Measurements from ENCODE around the gene AFAP1L1.
"Not testable (repeated sequence)": the region's sequence is repeated elsewhere in the genome, so short reads cannot be mapped to it uniquely, and the experiment has no call there.

Gene AFAP1L1

DNA sequence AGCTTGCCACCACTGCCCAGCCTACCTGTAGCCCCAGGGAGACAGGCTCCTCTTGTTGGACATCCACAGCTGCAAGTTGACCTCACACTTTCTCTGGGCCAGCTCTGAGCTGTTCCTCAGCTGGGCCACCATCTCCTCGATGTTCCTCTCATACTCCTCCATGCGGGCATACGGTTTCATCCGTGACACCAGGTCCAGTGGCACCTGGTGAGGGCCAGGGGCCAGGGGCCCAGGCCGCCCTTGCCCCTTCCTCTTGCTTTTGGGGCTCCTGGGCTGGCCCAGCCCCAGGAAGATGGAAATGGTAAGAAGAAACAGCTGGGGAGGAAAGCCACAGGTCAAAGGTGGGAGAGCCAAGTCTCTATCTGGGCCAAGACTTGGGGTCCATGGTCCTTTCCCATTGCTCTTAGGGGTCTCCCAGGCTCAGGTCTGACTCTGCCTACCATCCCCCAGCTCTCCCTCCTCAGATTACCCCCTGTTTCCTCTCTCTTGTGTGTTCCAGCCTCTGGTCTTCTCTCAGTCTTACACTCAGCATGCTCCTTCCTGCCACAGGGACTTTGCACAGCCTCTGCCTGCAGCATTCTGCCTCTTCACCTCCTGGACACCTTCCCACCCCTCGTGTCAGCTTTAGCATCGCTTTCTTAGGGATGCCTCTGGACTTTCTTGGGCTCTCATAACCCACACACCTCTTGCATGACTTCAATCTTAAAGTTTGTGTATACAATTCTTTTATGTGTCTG lies 105.2 kb downstream of the AFAP1L1 start:
- no peak for FAIRE-seq

DNA sequence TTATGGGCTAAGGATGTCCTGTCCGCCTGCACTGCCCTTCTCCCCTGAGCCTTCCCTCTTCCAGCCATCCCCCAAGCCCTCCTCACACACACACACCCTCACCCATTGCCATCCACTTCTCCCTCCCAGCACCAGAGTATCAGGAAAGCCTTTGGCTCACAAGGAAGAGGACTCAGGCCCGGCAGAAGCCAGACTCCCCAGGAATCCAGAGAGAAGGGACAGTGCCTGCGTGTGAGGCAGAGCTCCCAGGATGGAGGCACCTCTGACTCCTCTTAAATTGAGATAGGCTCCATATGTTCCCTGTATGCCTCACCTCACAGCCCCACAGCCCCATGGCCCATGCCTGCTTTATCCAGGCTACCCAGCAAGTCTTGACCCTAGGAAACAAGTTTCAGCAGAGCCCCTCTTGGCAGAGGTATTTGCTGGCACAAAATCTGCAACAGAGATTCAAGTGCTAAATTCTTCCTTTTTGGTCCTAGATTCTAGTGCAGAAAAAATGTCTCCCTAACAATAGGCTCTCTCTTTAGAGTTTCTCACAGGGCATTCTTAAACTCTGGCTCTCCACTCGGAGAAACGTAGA lies 106.7 kb downstream of the AFAP1L1 start:
- FAIRE-seq: no peak

- FAIRE-seq: no peak
Measured at GRCh38 chr5:149379177-149379761, 107.6 kb downstream of the AFAP1L1 start, which contains the start of gene IL17B. TSS of gene IL17B (minus strand) at chr5:149379292. CDS start at chr5:149379225, 67 bp downstream.

- FAIRE-seq: no peak
Measured at GRCh38 chr5:149379818-149380374, 108.2 kb downstream of the AFAP1L1 start.

DNA sequence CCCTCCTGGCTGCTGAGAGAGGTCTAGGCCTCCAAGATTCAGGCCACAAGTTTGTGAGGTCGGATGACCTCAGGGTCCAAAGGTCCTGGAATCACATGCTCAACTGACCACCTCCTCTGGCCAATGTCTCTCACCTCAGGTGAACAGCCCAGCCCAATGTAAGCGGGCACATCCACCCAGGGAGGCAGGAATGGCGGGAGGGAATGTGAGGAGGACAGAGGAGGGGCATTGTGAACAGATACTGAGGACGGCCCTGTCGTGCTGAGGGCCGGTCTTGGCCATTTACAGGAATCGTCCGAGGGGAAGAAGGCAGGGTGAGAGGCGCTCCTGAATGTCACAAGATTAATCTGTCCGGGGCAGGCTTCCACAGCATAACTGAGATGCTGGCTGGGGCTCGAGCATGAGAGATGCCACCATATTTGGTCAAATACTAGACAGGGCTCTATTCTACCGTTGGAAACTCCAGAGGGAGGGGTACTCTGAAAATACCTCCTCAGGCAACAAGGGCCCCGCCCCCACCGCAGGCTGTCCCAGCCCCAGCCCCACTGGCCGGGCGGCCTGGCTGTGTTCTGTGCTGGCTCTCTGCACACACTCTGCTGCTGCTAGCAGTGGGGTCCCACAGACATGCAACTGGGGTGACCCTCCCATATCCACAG lies 108.9 kb downstream of the AFAP1L1 start:
- FAIRE-seq: no peak

DNA sequence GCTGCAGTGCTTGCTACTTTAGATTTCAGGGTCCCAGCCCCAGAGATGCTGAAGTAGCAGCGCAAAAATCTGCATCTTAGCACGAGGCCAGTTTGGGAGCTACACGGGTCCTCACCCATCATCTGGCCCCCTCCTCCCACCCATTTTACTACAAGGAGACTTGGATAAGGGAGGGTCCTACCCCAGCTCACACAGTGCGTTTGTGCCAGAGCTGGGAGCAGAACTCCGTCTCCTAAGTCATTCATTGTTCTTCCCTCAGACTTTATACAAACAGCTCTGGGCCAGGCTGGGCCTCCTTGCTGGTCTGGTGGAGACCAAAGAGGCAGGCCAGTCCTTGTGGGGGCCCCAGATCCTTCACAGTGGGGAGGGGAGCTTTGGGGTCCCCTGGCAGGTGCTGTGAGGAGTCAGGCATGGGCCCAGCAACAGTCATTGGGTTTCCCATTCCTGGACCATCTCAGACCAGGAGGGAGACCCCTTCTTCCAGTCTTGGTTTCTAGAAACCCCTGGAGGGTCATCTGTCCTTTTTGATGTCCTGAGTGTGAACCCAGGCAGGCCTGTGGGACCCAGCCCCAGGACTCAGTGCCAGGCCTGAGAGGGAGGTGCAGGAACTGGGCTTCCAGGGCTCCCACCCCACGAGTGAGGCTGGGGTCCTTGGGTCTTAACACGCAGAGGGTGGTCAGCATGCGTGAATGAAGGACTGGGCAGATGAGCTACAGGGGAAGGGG lies 109.8 kb downstream of the AFAP1L1 start:
- no peak for FAIRE-seq

- FAIRE-seq: no peak
Measured at GRCh38 chr5:149381986-149382338, 110.3 kb downstream of the AFAP1L1 start.

DNA sequence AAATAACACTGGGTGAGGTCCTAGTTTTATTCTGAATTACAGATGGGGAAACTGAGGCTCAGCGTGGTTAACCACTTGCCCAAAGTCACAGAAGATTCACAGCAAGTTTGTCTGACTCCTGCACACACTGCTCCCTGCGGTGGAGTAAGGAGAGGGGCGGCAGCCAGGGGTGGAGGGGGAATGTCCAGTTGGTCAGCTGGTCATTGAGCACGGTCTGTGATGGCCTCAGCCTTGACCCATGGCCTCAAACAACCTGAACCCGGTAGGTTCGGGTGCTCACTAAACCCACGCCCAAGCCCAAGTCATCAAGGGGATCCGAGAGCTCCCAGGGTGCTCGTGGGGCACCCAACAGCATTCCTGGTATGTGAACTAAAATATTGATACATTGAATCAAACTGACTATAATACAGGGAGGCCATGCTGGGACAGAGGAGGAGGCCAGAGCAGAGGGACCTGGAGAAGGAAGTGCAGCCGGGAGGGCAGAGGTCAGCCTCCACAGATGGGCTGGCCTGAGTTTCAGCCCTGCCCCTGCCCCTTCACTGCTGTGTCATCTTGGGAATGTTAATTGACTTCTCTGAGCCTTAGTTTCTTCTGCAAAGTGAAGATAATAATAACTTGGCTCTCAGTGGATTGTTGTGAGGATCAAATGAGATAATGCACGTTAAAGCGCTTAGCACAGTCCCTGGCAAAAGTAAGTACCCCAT lies 111.0 kb downstream of the AFAP1L1 start:
- no peak for FAIRE-seq

DNA sequence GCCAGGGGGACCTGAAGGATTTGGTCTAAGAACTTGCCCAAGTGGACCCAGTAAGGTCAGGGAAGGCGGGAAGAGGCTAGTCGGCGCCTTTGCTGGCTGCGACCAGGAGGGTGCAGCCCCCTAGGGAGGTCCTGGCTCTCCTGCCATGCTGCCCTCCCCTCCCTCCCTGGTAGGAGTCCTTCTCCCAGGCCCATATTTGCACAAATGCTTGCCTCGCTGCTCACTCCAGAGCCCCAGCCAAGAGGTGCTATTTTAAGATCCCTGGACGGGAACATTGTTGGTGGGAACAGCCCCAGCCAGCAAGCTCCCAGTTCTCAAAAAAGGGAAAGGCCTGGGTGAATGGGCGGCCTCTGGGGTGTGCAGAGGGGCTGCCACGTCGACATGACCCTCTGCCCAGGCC lies 111.7 kb downstream of the AFAP1L1 start:
- FAIRE-seq: no peak

DNA sequence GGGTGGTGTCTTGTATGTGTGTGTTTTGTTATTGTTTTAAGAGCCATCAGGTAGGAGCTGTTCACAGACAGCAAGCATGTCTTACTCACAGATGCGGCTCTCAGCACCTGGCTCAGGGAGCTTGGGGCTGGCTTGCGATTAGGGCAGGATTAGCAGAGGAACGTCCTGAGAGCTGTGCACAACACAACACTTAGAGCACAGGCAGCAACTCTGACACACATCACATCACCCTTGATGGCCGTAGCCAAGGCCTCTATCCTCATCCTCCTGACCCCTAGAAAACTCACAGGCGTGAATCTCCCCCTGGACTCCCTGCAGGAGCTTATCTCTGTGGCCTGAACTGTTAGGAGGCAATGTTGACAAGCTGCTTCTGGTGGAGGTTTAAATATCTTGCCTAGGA lies 114.5 kb downstream of the AFAP1L1 start:
- FAIRE-seq: no peak

GRCh38 chr5:149387081-149387631 lies 115.5 kb downstream of the AFAP1L1 start:
- no peak for FAIRE-seq

DNA sequence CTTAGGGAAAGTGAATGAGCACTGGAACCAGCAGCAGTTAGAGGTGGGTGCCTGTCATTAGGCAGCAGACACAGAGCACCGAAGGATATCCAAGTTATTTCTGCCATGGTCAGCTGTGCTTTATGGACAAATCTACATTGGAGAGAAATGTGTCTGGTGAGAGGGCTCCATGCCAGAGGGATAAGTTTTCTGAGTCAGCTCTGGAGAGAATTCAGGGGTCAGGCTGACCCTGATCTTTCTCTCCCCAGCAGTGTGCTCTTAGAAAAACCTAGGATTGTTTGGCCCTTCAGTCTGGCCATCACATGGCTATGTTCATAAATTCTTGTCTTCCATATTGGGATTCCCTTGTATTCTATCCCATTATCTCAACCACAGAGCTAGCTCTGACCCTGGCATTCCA lies 116.3 kb downstream of the AFAP1L1 start:
- no peak for FAIRE-seq

- no peak for FAIRE-seq
Measured at GRCh38 chr5:149388498-149389190, 117.0 kb downstream of the AFAP1L1 start.

DNA sequence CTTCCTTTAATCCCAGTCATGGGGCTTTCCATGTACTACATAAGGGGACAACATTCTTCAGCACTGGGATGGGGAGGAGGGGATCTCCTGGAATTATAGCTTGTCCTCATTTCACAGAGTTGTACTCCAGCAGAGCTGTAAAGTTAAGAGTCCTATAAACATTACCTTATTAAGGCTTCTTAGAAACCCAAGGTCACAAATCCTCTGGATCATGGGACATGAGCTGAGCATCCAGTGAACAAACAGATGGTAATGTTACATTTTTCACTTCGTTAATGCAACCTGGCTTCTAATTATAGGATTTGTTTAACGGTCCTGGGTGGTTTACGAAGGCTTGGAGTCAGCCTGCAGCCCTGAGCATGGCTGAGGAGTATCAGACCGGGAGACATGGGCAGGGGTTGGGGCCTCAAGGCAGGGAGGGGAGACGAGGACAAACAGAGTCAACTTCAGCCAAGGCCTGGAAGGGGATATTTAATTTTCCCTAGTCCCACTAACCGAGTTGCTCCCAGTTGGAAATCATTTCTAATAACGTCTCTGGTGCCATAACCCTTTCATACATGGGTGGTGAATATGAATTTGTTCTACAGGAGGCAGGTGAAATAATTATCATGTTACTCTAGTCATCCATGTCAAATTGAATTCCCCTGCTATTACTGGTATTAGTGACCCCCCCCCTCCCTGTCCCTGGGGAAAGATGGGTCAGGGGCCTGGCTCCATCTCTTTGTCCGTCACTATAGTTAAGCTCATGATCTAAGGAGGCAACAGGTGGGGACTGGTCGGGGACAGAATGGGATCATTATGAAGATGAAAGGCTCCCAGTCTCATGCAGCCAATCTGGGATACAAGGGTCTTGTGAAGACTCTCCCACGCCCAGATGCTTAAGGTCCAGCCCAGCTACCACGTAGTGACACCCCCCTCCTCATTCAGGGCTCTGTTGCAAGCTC lies 118.2 kb downstream of the AFAP1L1 start:
- no peak for FAIRE-seq

- not testable (repeated sequence) for FAIRE-seq
Measured at GRCh38 chr5:149391076-149391475, 119.4 kb downstream of the AFAP1L1 start.
